GM21515 (cell line): ENCODE measurements around the gene PPP1R26.
"Not testable (repeated sequence)": the region's sequence is repeated elsewhere in the genome, so short reads cannot be mapped to it uniquely, and the experiment has no call there.

ENCODE experiments used
- ATAC-seq: cut with Tn5 transposase; IDR thresholded peaks from one replicate; pipeline ENCODE4 v1.9.1; 2021; ENCODE audit not compliant: unreplicated experiment

PPP1R26 gene

DNA sequence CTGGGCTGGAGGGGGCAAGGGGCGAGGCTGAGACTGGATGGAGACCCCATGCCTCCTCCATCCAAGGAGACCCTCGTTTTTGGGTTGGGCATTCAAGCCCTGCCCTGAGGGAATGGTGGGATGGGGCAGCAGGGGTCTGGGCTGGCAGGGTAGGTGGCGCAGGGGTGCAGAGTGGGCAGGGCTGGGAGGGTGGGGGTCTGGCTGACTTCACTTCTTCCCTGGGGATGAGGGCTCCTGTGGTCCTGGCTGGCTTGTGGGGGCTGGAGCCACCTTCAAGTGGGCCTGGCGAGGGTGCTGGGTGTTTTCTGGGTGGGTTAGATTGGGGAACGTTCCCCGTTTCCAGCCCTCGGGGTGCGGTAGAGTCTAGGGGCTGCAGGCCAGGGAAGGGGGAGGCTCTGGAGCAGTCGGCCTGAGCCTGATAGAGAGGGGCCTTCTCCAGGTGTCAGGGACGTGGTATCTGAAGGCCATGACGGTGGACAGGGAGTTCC is 42.1 kb downstream of the PPP1R26 start:
- no peak for ATAC-seq

DNA sequence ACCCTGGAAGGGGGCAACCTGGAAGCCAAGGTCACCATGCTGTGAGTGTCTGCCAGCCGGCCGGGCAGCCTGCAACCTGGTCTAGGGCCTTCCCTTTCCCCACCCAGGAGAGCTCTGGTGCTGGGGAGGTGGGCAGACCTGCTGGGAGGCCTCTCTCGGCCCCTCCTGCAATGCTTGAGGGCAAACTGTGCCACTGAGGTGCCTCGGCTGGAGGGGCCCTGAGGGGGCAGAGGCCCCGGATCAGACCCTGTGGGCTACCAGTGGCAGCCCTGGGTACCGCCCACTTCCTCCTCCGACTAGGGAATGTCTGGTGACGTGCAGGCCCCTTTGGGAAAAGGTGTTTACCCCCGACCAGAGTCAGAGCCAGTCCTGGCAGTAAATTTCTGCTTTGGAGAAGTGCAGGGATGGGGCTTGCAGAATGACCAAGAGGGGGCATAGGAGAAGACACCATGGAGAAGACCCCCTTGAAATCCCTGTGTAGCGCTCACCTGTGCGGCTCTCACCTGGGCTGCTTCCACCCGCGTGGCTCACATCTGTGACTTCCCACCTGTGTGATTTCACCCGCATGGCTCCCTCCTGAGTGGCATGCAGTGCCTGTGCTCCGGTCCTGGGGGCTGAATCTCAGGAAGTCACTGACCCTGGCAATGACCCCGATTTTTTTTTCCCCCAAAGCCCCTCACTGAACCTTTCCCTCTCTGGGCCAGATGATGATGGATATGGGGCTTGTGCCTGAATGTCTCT is 42.7 kb downstream of the PPP1R26 start:
- no peak for ATAC-seq

DNA sequence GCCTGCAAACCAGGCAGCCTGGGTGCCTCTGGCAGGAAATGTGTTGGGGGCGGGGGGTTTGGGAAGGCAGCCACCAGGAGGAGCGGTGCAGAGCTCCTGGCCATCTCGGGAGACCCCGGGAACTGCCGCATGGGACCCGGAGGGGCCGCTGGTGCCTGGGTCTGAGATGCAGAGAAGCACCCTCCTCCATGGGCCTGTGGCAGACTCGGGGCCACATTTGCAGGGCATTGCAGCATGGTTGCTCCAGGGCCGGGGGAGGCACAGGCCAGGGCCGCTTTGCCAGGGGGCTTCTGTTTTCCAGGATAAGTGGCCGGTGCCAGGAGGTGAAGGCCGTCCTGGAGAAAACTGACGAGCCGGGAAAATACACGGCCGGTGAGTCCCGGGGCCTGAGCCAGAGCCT is 43.3 kb downstream of the PPP1R26 start:
- ATAC-seq: no peak

DNA sequence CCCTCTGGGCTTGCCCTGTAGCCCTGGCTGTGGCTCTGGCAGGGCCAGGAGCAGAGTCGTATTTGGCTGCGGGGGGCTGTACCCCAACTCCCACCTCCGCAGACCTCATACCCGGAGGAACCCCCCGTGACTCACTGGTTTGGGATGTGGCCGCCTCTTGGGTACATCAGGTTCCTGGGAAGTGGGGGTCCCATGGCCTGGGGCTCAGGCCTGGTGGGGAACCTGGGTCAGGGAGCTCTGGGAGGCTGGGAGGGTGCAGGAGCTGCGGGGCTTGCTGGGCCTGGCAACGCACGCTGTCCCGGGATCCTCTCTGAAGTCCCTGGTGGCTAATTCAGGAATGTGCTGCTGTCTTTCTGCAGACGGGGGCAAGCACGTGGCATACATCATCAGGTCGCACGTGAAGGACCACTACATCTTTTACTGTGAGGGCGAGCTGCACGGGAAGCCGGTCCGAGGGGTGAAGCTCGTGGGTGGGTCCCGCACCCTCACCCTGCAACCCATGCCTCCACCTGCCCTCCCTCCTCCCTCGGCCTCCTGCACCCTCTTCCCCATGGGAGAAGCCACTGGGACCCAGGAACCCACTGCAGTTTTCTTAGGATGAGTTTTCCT is 44.0 kb downstream of the PPP1R26 start:
- no peak for ATAC-seq

DNA sequence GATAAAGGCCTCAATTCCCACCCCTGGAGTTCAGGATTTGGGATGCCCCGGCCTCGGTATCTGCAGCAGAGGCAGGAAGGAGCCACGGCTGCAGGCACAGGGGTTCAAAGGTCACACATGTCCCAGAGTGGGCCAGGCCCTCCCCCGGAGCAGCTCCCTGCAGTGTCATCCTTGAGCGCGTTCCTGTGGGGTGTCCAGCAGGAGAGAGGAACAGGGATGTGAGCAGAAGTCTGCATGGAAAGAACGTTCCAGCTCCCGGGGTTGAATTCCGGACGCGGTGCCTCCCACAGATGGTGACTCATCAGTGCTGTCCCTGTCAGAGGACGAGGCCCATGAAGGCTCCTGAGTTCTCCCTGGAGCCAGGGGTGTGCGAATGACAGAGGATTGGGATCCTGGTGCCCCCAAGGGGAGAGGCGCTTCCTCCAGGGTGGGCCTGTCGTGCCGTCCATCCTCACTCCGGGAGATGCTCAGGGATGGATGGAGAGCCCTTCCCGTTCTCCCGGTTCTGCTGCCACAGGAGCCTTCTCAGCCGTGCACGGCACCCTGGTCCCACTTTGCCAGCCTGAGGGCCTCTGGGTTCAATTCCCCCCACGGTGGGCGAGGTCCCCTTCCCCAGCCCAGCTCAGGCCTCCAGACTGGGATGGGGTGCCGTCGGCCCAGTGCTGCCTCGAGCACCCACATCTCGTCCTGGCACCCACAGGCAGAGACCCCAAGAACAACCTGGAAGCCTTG is 44.7 kb downstream of the PPP1R26 start:
- no peak for ATAC-seq

DNA sequence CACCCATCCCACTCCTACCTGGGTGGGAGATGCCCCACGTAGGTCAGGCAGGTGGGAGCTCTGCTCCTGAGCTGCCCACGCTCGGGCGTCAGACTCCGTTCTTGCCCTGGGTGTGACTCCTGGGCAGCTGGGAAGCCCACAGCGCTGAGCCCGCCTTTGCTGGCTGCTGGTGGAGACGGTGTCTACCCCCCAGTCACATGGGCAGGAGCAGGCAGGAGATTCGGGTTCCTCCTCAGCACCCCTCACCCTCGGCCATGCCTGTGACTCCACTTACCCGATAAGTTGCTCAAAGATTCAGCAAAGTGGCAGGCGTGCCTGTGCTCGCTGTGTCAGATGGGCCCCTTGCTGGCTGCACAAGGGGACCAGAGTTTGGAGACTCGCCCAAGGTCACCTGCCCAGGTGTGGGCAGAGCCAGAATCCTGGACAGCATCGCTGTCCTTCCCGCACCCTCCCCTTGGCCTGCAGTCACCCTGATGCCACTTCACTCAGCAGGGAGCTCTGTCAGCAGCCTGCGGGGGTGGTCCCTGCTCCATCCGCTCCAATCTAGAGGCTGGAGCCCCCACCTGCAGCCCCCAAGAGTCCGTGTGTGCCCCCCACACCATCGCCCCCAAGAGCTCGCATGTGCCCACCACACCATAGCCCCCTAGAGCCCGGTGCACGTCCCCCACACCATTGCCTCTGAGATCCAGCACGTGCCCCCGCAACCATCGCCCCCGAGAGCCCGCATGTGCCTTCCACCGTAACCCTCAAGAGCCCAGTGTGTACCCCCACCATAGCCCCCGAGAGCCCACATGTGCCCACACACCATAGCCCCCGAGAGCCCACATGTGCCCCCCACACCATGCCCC is 45.9 kb downstream of the PPP1R26 start:
- no peak for ATAC-seq

DNA sequence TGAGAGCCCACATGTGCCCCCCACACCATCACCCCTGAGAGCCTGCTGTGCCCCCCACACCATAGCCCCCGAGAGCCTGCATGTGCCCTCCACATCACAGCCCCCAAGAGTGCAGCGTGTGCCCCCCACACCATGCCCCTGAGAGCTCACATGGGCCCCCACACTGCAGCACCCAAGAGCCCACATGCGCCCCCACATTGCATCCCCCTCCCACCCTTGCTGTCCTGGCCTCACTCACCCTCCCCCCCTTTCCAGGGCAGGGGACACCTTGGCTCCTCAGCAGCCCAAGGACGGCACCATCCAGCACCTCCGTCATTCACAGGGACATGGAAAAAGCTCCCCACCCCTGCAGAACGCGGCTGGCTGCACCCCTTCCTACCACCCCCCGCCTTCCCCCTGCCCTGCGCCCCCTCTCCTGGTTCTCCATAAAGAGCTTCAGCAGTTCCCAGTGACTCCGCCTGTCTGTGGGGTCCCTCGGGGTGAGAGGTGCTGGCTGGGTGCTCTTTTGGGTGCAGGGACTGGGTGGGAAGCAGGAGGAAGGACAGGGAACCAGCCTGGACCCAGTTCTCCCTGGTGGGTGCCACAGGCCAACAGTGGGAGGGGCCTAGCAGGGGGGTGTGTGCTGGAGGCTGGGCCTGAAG is 46.6 kb downstream of the PPP1R26 start:
- ATAC-seq: no peak

DNA sequence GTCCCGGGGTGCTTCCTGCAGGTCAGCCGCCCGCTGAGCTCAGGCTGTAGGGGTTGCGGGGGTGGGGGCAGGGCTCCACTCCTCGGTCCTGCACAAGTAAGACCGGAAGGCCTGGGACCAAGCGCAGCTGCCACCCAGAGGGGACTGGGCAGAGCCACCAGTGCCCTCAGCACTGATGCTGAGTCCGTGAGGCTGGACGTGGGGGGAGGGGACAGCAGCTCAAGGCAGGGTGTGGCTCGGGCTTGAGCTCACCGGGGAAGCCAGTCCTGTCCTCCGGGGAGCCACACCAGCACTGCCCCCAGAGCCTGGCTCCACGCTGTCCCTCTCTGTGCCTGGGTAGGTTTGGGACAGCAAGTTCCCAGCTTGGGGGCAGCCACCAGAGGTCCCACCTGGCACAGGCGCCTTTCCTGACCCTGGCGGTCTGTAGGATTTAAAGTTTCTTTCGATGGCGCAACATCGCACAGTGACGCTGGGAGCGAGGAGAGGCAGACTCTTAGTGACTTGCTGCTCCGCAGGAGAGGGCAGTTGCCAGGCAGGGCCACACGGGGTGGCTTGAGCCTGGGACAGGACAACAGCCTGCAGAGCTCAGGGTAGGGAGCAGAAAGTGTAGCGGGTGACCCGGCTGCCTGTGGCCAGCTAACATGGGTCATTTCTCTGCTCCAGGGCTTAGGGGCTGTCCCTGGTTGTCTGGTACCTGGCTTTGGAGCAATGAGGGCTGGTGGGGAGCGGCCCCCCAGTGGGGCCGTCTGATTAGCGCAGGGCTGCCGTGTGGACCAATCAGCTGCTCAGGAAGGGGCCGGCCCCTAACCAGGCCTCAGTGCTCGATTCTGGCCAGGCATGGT is 47.4 kb downstream of the PPP1R26 start:
- no peak for ATAC-seq

DNA sequence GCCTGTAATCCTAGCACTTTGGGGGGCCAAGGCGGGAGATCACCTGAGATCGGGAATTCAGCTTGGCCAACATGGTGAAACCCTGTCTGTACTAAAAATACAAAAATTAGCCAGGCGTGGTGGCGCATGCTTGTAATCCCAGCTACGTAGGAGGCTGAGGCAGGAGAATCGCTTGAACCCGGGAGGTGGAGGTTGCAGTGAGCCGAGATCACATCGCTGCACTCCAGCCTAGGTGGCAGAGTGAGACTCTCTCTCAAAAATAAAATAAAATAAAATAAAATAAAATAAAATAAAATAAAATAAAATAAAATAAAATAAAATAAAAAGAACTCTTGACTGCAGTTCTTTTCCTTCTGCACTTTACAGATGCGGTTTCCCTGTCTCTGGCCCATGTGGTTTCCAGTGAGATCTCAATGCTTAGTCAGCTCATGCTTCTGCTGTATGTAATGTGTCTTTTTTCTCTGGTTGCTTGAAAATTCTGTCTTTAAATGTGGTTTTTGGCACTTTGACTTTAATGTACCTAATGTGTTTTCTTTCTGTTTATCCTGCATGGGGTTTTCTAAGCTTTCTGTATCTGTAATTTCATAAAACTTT is 49.4 kb downstream of the PPP1R26 start:
- ATAC-seq: not testable (repeated sequence)

DNA sequence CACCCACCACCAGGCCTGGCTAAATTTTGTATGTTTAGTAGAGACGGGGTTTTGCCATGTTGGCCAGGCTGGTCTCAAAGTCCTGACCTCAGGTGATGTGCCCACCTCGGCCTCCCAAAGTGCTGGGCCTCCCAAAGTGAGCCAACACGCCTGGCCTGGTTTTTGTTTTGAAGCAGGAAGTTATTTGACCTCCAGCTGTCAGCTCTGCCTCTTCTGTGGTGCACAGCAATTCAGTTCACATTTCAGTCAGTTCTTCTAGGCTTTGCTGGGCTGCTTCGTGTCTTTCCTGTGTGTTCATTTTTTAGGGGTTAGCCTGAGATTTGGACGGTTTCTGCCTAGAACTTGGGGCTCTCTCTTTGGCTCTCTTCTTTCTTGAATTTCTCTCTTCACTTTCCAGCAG is 50.6 kb downstream of the PPP1R26 start:
- ATAC-seq: no peak

DNA sequence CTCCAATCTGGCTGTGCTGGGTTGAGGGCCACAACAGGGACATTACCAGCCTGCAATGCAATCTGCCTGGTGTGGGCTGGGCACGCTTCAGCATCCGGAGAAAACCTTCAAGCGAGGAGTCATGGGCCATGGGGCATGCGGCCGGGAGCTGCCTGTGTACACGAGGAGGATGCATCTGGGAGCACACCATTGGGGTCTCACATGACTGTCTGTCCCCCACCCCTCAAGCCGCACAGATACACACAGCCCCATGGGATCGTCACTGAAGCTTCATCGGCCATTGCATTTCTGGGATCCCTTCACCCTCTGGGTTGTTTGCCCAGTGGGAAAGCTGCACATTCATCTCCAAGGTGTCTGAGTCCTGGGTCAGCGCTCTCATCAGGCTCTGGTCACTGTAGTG is 51.5 kb downstream of the PPP1R26 start:
- no peak for ATAC-seq

DNA sequence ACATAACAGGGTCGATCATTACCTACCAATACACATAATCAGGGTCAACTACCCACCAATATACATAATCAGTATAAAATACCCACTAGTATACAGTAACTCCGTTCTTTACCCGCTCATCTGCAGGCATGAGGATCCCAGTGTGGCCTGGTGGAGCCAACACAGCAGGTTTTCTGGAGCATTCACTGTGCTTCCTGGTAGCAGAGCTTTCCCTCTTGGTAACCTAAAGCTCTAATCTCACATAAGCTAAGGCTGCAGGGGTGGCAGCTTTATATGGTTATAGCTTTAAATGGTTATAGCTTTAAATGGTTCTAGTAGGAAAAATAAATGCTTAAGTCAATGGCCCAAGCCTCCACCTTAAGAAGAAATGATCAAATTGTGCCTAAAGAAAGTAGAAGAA is 53.5 kb downstream of the PPP1R26 start:
- no peak for ATAC-seq

DNA sequence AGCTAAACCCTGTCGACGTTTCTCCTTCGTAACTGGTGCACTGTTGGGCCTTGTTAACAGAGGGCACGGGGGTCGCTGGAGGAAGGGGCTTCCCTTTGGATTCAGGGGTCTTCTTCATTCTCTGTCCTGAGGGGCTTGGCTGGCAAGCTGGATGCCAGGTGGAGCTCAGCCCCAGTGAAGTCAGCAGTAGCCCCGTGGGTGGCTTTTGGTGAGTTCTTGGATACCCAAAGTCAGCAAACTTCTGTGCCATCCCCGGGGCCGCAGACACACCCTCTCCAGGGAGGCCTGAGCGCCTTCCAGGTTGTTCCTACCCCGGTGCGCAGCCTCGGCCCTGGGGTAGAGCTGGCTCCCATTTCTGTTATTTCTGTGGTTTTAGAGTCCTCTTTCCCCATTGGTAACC is 54.1 kb downstream of the PPP1R26 start:
- no peak for ATAC-seq

DNA sequence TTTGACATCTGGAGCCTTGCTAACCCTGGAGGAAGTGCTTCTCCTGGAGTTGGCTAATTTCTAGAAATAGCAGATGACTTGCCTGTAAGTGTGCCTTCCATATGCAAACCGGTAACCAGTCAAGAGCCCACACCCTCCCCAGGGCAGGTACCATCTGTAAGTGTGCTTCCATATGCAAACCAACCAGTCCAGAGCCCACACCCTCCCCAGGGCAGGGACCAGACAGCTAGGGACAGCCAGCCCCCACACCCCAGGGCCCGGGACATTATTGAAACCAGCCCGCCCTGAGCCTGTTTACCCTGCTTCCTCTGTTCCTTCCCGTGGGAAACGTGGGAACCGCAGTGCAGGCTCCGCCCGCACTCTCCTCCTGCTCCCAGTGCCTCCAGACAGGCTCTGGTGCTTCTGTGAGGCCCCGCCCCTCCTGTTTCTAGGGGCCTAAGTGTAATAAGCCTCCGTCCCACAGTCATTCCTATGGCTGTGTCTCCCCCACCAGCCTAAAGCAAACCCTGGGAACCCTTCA is 54.7 kb downstream of the PPP1R26 start:
- ATAC-seq: not testable (repeated sequence)

DNA sequence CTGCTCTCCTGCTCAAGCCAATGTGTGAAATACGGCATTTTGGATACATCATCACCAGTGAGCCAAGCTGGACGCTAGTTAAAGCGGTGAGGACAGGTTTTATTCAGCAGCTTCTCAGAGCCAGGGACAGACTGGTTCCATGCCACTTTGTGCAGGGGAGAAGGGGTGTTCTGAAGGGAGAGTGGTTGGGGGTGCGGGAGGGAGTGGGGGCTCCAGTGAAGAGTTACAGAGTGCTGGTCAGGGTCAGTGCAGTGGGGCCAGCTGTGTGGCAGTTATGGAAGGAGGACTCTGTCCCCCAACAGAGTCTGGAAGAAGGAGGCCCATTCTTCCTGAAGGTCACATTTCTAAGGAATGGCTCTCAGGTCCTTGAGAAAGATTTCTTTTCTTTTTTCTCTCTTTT is 55.2 kb downstream of the PPP1R26 start:
- ATAC-seq: not testable (repeated sequence)

DNA sequence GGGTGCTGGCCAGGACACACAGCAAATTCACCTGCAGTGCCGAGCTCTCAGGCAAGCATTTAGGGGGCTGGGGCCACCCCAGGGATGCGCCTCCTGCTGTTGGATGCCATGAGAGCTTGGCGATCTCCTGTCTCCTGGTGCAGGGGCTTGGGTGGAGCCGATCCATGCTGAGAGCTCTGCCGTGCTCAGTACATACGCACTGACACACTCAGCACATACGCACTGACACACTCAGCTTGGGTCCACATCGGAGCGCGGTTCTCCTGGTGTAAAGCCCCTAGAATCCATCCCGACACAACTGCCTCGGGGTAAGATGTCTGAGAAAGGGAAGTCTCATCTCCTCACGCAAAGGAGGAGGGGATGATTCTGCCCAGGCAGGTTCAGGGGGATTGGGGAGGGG is 56.0 kb downstream of the PPP1R26 start:
- ATAC-seq: not testable (repeated sequence)

DNA sequence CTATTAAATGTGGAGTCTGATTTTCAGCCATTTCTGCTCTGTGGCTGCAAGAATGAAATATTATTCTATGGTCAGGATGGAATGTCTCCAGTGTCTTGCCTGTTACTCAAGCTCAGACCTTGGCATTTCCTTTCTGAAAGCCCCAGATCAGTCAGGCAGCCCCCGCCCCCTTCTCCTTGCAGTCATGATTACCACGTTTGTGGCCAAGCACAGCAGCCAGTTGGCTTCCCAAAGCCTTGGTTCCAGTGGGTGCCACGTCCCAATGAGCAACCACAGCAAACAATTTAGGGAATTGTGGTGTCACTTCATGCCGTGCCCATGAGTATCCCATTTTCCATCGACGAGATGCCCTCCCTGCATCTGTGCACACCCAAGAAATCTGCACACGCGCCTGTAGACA is 56.6 kb downstream of the PPP1R26 start:
- ATAC-seq: no peak
